Endothelial cell of umbilical vein (primary cell): ENCODE measurements around the gene CMIP.

ENCODE experiments used
- EZH2 ChIP-seq: IDR thresholded peaks from 2 replicates; pipeline ENCODE4 v1.6.1; 2012; ENCODE audit warnings: borderline replicate concordance, low read depth, mild to moderate bottlenecking, moderate library complexity, low read length, inconsistent platforms; ENCODE audit not compliant: severe bottlenecking
- POLR2AphosphoS5 ChIP-seq: IDR thresholded peaks from 2 replicates; pipeline ENCODE4 v1.6.1; 2012; ENCODE audit warnings: low read depth, mild to moderate bottlenecking, control low read depth, low read length, moderate library complexity; ENCODE audit not compliant: insufficient read depth
- TF ChIP-seq, protein P1 (sequence below), 2 donors: IDR thresholded peaks; 1 replicate in 1 of 2; 2 replicates in 1 of 2; pipeline ENCODE4 v1.5.1; 2011; ENCODE audit warnings: low read length in 2 of 2, mild to moderate bottlenecking in 2 of 2, moderate library complexity in 2 of 2, control low read depth in 1 of 2, inconsistent platforms in 1 of 2, low read depth in 1 of 2; ENCODE audit not compliant: insufficient read depth in 1 of 2; ENCODE audit errors: extremely low read depth in 1 of 2

DNA sequence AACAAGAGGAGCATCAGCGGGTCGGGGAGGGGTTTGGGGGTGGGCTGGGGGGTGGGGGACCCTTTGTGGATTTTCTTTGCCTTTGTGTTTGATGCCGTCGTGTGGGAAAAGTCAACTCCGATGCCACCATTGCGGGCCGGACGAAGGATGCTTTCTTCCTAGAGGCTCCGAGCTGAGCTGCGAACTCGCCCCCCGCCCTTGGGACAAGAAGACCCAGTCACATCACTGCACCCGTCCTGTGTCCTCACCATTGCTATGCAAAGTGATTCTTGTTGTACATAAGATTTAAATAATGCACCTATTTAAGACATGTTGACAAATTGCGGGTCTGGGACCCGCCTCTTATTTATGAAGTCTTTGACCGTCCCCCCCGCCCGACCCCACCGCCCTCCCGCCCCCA lies 265.4 kb downstream of the CMIP start:
- TF ChIP-seq, protein P1, sequence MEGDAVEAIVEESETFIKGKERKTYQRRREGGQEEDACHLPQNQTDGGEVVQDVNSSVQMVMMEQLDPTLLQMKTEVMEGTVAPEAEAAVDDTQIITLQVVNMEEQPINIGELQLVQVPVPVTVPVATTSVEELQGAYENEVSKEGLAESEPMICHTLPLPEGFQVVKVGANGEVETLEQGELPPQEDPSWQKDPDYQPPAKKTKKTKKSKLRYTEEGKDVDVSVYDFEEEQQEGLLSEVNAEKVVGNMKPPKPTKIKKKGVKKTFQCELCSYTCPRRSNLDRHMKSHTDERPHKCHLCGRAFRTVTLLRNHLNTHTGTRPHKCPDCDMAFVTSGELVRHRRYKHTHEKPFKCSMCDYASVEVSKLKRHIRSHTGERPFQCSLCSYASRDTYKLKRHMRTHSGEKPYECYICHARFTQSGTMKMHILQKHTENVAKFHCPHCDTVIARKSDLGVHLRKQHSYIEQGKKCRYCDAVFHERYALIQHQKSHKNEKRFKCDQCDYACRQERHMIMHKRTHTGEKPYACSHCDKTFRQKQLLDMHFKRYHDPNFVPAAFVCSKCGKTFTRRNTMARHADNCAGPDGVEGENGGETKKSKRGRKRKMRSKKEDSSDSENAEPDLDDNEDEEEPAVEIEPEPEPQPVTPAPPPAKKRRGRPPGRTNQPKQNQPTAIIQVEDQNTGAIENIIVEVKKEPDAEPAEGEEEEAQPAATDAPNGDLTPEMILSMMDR (IDR thresholded peaks at IDR 0.05; ENCODE audit: extremely low read depth in 1 of 2, insufficient read depth in 1 of 2, low read depth in 1 of 2, low read length in 2 of 2), result no peak
- TF ChIP-seq POLR2AphosphoS5 (no peak), EZH2 (no peak)
